Osteoblast (primary cell): Measurements from ENCODE around the gene FSHR. TPM values are rescaled to one million over a fixed set of nuclear protein-coding genes. Genes with fewer than 3 reads are reported as not detected.

Source experiments
- DNase-seq: peaks from one replicate; pipeline ENCODE4 v3.0.0; 2011; ENCODE audit warnings: low spot score, mixed read lengths; ENCODE audit not compliant: insufficient read length; ENCODE audit errors: missing footprints
- H2AFZ ChIP-seq: 2 replicates; pipeline ENCODE4 v1.6.0; 2011; ENCODE audit warnings: mild to moderate bottlenecking, low read length
- H3K27ac ChIP-seq: 2 replicates; pipeline ENCODE4 v1.5.1; 2011; ENCODE audit warnings: mild to moderate bottlenecking, low read depth, low read length, moderate library complexity
- H3K27me3 ChIP-seq: 2 replicates; pipeline ENCODE4 v1.6.0; 2012; ENCODE audit warnings: mild to moderate bottlenecking, control low read depth, inconsistent platforms, low read length, moderate library complexity; ENCODE audit not compliant: insufficient read depth
- H3K36me3 ChIP-seq: 2 replicates; pipeline ENCODE4 v1.5.1; 2011; ENCODE audit warnings: mild to moderate bottlenecking, low read length, control low read depth, moderate library complexity; ENCODE audit not compliant: insufficient read depth
- H3K4me1 ChIP-seq: 2 replicates; pipeline ENCODE4 v1.5.1; 2011; ENCODE audit warnings: mild to moderate bottlenecking, low read length, control low read depth, moderate library complexity; ENCODE audit not compliant: insufficient read depth
- H3K4me2 ChIP-seq: 2 replicates; pipeline ENCODE4 v1.6.0; 2011; ENCODE audit warnings: mild to moderate bottlenecking, low read length; ENCODE audit not compliant: insufficient read depth
- H3K4me3 ChIP-seq: fragments of 200-600 bp; sonication (generic); 3 replicates; pipeline ENCODE4 v1.5.1; 2012; ENCODE audit warnings: mild to moderate bottlenecking, low read length, inconsistent platforms; ENCODE audit not compliant: insufficient read depth
- H3K79me2 ChIP-seq: 2 replicates; pipeline ENCODE4 v1.6.0; 2012; ENCODE audit warnings: mild to moderate bottlenecking, low read length, control low read depth, inconsistent platforms; ENCODE audit not compliant: insufficient read depth
- H3K9me3 ChIP-seq: 2 replicates; pipeline ENCODE4 v1.5.1; 2011; ENCODE audit warnings: low read depth, low read length, control low read depth
- H4K20me1 ChIP-seq: 2 replicates; pipeline ENCODE4 v1.6.0; 2012; ENCODE audit warnings: mild to moderate bottlenecking, low read length, control low read depth; ENCODE audit not compliant: insufficient read depth
- total RNA-seq: library from RNA; depleted of rRNA; stranded (reverse); fragments of >200 nt; gene quantifications from 2 replicates; pipeline ENCODE4 v1.2.3, GENCODE V29; 2012
- TF ChIP-seq, protein P1 (sequence below): IDR thresholded peaks from 2 replicates; pipeline ENCODE4 v1.5.1; 2011; ENCODE audit warnings: mild to moderate bottlenecking, low read depth, low read length, moderate library complexity; ENCODE audit errors: extremely low read depth

FSHR gene
- total RNA-seq, 1 donor: 0.36 TPM

DNA sequence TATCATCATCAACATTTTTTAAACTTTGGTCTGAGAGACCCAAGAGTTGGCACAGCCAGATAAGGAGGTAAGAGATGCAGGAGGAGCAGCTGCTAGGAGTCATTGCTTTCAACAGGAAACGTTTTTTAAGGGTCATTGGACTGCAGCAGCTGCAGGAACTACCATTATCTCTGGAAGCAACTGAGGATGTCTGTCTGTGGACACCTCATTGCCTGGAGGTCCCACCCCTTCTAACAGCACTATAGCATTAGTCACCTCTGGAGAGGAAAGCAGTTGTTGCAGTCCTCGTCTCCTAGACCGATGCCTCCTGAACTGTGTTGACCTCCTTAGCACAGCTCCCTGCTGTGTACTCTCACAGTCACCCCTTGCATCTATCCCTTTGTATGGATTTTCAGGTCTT lies 21.5 kb upstream of the FSHR start:
- no peak overlapping the region for H3K27ac ChIP-seq
- DNase-seq: no peak
- no peaks in the 10 kb centered on the region for H3K9me3 ChIP-seq
- H4K20me1 ChIP-seq: no peaks in the 10 kb centered on the region
- H2AFZ ChIP-seq: no peak overlapping the region
- TF ChIP-seq, protein P1, sequence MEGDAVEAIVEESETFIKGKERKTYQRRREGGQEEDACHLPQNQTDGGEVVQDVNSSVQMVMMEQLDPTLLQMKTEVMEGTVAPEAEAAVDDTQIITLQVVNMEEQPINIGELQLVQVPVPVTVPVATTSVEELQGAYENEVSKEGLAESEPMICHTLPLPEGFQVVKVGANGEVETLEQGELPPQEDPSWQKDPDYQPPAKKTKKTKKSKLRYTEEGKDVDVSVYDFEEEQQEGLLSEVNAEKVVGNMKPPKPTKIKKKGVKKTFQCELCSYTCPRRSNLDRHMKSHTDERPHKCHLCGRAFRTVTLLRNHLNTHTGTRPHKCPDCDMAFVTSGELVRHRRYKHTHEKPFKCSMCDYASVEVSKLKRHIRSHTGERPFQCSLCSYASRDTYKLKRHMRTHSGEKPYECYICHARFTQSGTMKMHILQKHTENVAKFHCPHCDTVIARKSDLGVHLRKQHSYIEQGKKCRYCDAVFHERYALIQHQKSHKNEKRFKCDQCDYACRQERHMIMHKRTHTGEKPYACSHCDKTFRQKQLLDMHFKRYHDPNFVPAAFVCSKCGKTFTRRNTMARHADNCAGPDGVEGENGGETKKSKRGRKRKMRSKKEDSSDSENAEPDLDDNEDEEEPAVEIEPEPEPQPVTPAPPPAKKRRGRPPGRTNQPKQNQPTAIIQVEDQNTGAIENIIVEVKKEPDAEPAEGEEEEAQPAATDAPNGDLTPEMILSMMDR: no peak
- H3K36me3 ChIP-seq: no peaks in the 10 kb centered on the region
- H3K4me2 ChIP-seq: no peak overlapping the region
- no peak overlapping the region for H3K4me3 ChIP-seq
- no peaks in the 10 kb centered on the region for H3K4me1 ChIP-seq
- H3K79me2 ChIP-seq: no peaks in the 10 kb centered on the region
- H3K27me3 ChIP-seq: no peaks in the 10 kb centered on the region

DNA sequence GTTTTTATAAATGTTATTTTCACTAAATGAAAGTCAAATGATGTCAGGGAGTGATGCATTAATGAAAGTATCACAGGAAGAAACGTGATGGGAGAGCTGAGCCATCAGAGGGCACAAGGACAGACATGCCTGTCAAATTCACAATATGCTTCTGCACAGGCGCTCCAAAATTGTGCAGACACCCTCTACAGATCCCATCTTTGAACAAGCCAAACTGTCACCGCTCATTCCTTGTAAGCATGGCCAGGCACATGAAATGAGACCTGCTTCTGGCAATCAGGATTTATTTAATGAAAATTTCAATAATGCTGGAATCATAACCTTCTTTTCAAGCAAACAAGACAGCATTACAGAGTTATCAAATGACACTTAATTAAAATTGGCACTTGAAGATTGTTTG lies 20.4 kb upstream of the FSHR start:
- TF ChIP-seq, protein P1: no peak

DNA sequence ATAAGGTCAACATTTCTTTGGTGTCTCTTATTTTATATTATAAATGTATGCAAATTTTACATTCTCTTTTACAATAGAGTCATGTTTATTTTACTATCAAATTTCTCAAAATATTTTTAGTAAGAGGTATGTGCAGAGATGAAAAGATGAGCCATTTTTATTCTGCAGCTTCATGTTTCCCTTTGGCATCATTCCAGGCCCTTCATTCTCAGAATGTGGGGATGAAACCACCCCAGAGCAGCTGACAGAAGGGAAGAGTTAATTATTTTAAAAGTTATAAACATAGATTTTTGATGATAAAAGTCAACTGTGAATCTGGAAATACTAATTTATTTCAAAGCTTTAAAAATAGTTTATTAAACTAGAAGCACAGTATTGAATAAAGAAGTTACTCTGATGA lies 12.8 kb upstream of the FSHR start:
- no peaks in the 10 kb centered on the region for H3K36me3 ChIP-seq
- no peaks in the 10 kb centered on the region for H3K79me2 ChIP-seq
- H3K4me3 ChIP-seq: no peak overlapping the region
- no peaks in the 10 kb centered on the region for H3K27me3 ChIP-seq
- peak; percentile 1 for DNase-seq
- no peak overlapping the region for H3K4me2 ChIP-seq
- H2AFZ ChIP-seq: no peak overlapping the region
- no peaks in the 10 kb centered on the region for H3K4me1 ChIP-seq
- no peaks in the 10 kb centered on the region for H3K9me3 ChIP-seq
- no peak overlapping the region for H3K27ac ChIP-seq
- no peaks in the 10 kb centered on the region for H4K20me1 ChIP-seq
- TF ChIP-seq, protein P1: no peak

More for the DNA sequence above, 20.4 kb upstream of the FSHR start:
- H4K20me1 ChIP-seq: no peaks in the 10 kb centered on the region
- no peaks in the 10 kb centered on the region for H3K4me1 ChIP-seq
- DNase-seq: no peak
- H3K4me2 ChIP-seq: no peak overlapping the region
- no peak overlapping the region for H3K27ac ChIP-seq
- no peaks in the 10 kb centered on the region for H3K27me3 ChIP-seq
- H2AFZ ChIP-seq: no peak overlapping the region
- H3K36me3 ChIP-seq: no peaks in the 10 kb centered on the region
- no peaks in the 10 kb centered on the region for H3K9me3 ChIP-seq
- no peak overlapping the region for H3K4me3 ChIP-seq
- no peaks in the 10 kb centered on the region for H3K79me2 ChIP-seq

DNA sequence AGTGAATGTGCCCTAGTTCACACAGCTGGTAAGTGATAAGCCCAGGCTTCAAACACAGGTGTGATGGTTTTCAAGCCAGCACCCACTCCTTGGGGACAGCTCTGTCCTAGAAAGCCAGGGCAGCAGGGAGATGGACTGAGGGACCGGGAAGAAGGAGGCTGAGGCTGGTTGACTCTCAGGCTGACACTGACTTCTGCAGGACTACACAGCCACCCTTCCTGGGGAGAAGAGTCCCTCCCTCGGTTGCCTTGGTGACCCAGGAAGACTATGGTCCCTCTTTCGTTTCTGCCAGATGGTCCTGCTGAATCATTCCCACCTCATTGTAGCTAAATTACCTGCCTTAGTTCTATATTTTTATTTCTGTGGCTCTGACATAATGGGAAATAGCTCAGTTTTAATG lies 11.3 kb upstream of the FSHR start:
- Histone ChIP-seq H3K27me3 (no peaks in the 10 kb centered on the region), H3K36me3 (no peaks in the 10 kb centered on the region), H3K27ac (no peak overlapping the region), H3K4me2 (no peak overlapping the region), H3K79me2 (no peaks in the 10 kb centered on the region), H4K20me1 (no peaks in the 10 kb centered on the region), H2AFZ (no peak overlapping the region), H3K4me3 (no peak overlapping the region), H3K4me1 (no peaks in the 10 kb centered on the region), H3K9me3 (no peaks in the 10 kb centered on the region)
- TF ChIP-seq, protein P1: no peak
- DNase-seq: no peak
